HCT116 (cell line): ENCODE measurements around the gene SDCCAG8. TPM values are rescaled to one million over a fixed set of nuclear protein-coding genes. Genes with fewer than 3 reads are reported as not detected.

Source experiments
- ATAC-seq: fragments of 200-7000 bp; cut with Tn5 transposase; 2 replicates; pipeline ENCODE4 v1.9.1; 2020; ENCODE audit warnings: mild to moderate bottlenecking, moderate library complexity
- BruUV-seq: library from RNA; stranded (reverse); fragments of 400-500 nt; replicated peaks from 2 replicates; lab custom pipeline; 2021; lab: Mats Ljungman, UMichigan
- CTCF ChIA-PET: fragments of 300-600 bp; sonication (Branson Sonifier 250); formaldehyde crosslinking; loops from one replicate; lab custom pipeline; 2021; ENCODE audit warnings: antibody characterized with exemption; lab: Charles Lee
- POLR2A ChIA-PET: fragments of 300-600, 350-600 bp; sonication (Branson Sonifier 250); formaldehyde crosslinking; loops from one replicate; lab custom pipeline; 2021; ENCODE audit warnings: antibody characterized with exemption; lab: Charles Lee
- RAD21 ChIA-PET, 2 experiments: fragments of 300-600 bp; sonication (Branson Sonifier 250); formaldehyde crosslinking; loops; one replicate each; lab custom pipeline; 2023; ENCODE audit warnings: low total read pairs in 2 of 2; ENCODE audit not compliant: uncharacterized antibody in 2 of 2, unreplicated experiment in 2 of 2, low non-redundant PET in 1 of 2; lab: Charles Lee
- DNase-seq: peaks from one replicate; pipeline ENCODE4 v3.0.0-alpha.2; 2010; ENCODE audit warnings: low read depth, low spot score
- H2AFZ ChIP-seq: fragments of 200-600 bp; shearing (Covaris generic), sonication (generic); 2 replicates; pipeline ENCODE4 v1.6.1; 2017; ENCODE audit warnings: low read depth, mixed run types, mixed read lengths, antibody characterized with exemption, low read length; ENCODE audit not compliant: poor library complexity, severe bottlenecking
- H3K27ac ChIP-seq: 2 replicates; pipeline ENCODE4 v1.5.1; 2012; ENCODE audit warnings: low read depth, low read length
- H3K27me3 ChIP-seq: fragments of 200-600 bp; sonication (generic); 2 replicates; pipeline ENCODE4 v1.6.1; 2016; ENCODE audit warnings: mixed run types, low read length, mixed read lengths; ENCODE audit not compliant: insufficient read depth
- H3K36me3 ChIP-seq, 2 experiments: fragments of 200-500 bp in 1 of 2; fragments of 200-600 bp in 1 of 2; sonication (Bioruptor generic) in 1 of 2; sonication (generic) in 1 of 2; 2 replicates each; pipeline versions ENCODE4 v1.5.1 to v1.6.1; 2014 to 2016; ENCODE audit warnings: low read length in 2 of 2, inconsistent platforms in 1 of 2, mixed read lengths in 1 of 2, mixed run types in 1 of 2; ENCODE audit not compliant: insufficient read depth in 2 of 2, control insufficient read depth in 1 of 2
- H3K4me1 ChIP-seq, 2 experiments: fragments of 200-600 bp in 1 of 2; sonication (generic) in 1 of 2; 2 replicates each; pipeline versions ENCODE4 v1.5.1 to v1.6.1; 2012 to 2017; ENCODE audit warnings: low read length in 2 of 2, inconsistent platforms in 1 of 2, mild to moderate bottlenecking in 1 of 2, mixed read lengths in 1 of 2, mixed run types in 1 of 2, moderate library complexity in 1 of 2; ENCODE audit not compliant: insufficient read depth in 2 of 2, control insufficient read depth in 1 of 2
- H3K4me2 ChIP-seq: fragments of 200-600 bp; sonication (generic); 2 replicates; pipeline ENCODE4 v1.6.1; 2017; ENCODE audit warnings: mixed run types, low read length, mixed read lengths
- H3K4me3 ChIP-seq, 2 experiments: fragments of 200-600 bp in 1 of 2; sonication (generic) in 1 of 2; replicated peaks in 1 of 2; 2 replicates each; pipeline ENCODE4 v1.5.1; 2011 to 2016; ENCODE audit warnings: low read length in 2 of 2, control low read depth in 1 of 2, low read depth in 1 of 2, mild to moderate bottlenecking in 1 of 2, mixed read lengths in 1 of 2, mixed run types in 1 of 2
- H3K79me2 ChIP-seq: fragments of 200-600 bp; sonication (generic); 2 replicates; pipeline ENCODE4 v1.6.1; 2017; ENCODE audit warnings: mild to moderate bottlenecking, mixed run types, low read length, moderate library complexity, mixed read lengths; ENCODE audit not compliant: insufficient read depth
- H3K9ac ChIP-seq: fragments of 200-600 bp; sonication (generic); 2 replicates; pipeline ENCODE4 v1.6.1; 2016; ENCODE audit warnings: low read length, mixed read lengths
- H3K9me2 ChIP-seq: fragments of 200-600 bp; sonication (generic), shearing (Covaris generic); 2 replicates; pipeline ENCODE4 v1.6.1; 2017; ENCODE audit warnings: mixed run types, mild to moderate bottlenecking, moderate library complexity; ENCODE audit not compliant: insufficient read depth
- H3K9me3 ChIP-seq, 2 experiments: fragments of 200-500 bp in 1 of 2; fragments of 200-600 bp in 1 of 2; sonication (Bioruptor generic) in 1 of 2; sonication (generic) in 1 of 2; 2 replicates each; pipeline ENCODE4 v1.6.1; 2014 to 2017; ENCODE audit warnings: low read length in 2 of 2, mixed read lengths in 2 of 2, inconsistent platforms in 1 of 2, low read depth in 1 of 2, mild to moderate bottlenecking in 1 of 2, mixed run types in 1 of 2, moderate library complexity in 1 of 2; ENCODE audit not compliant: control insufficient read depth in 1 of 2, insufficient read depth in 1 of 2
- H4K20me1 ChIP-seq: fragments of 200-600 bp; sonication (generic), shearing (Covaris generic); 2 replicates; pipeline ENCODE4 v1.6.1; 2017; ENCODE audit warnings: mixed run types, mild to moderate bottlenecking, moderate library complexity; ENCODE audit not compliant: insufficient read depth
- CTCF ChIP-seq, 3 experiments: fragments of 200-600 bp in 1 of 3; sonication (generic) in 1 of 3; IDR thresholded peaks in 2 of 3; conservative IDR thresholded peaks in 1 of 3; 2 replicates each; pipeline ENCODE4 v1.5.1; 2012 to 2017; ENCODE audit warnings: low read depth in 2 of 3, low read length in 2 of 3, antibody characterized with exemption in 1 of 3, borderline replicate concordance in 1 of 3, control low read depth in 1 of 3, mild to moderate bottlenecking in 1 of 3, mixed read lengths in 1 of 3, mixed run types in 1 of 3, moderate library complexity in 1 of 3; ENCODE audit not compliant: insufficient read depth in 1 of 3
- EGR1 ChIP-seq: IDR thresholded peaks from 2 replicates; pipeline ENCODE4 v1.6.1; 2012; ENCODE audit warnings: low read depth
- ELF1 ChIP-seq: IDR thresholded peaks from 2 replicates; pipeline ENCODE4 v1.6.1; 2012; ENCODE audit warnings: low read depth, borderline replicate concordance
- EZH2phosphoT487 ChIP-seq: fragments of 200-600 bp; IDR thresholded peaks from 2 replicates; pipeline ENCODE4 v1.6.1; 2018; ENCODE audit warnings: antibody characterized with exemption, borderline replicate concordance
- TCF7L2 ChIP-seq: IDR thresholded peaks from 2 replicates; pipeline ENCODE4 v1.7.0; 2011; ENCODE audit warnings: borderline replicate concordance, inconsistent platforms; ENCODE audit not compliant: insufficient read depth, insufficient read length; ENCODE audit errors: extremely low read depth
- ZBTB33 ChIP-seq: IDR thresholded peaks from 2 replicates; pipeline ENCODE4 v1.6.1; 2011; ENCODE audit warnings: mild to moderate bottlenecking, low read length, moderate library complexity; ENCODE audit not compliant: insufficient replicate concordance; ENCODE audit errors: extremely low read depth
- ZFX ChIP-seq: fragments of 450-650 bp; IDR thresholded peaks from 2 replicates; pipeline ENCODE4 v1.6.1; 2017
- intact Hi-C: fragments of 100-400 bp; cut with micrococcal nuclease; formaldehyde crosslinking; loops from 2 replicates; pipeline ENCODE4 v1.10.0; 2022
- total RNA-seq: library from RNA; stranded (reverse); gene quantifications from one replicate; pipeline ENCODE4 v1.2.1, GENCODE V29; 2021; ENCODE audit not compliant: unreplicated experiment

SDCCAG8 gene
- total RNA-seq, 1 experiment from 2014 or later = 38.2 TPM

- Histone ChIP-seq H4K20me1 (no peaks in the 10 kb centered on the region), H3K9me2 (no peaks in the 10 kb centered on the region), H3K9ac (no peak overlapping the region), H3K4me3 (no peak overlapping the region), H3K9me3 (no peaks in the 10 kb centered on the region), H3K27me3 (no peaks in the 10 kb centered on the region), H3K4me1 (peaks cover 14 to 21% of the 10 kb centered on the region in 2 experiments), H2AFZ (no peak overlapping the region), H3K79me2 (peaks cover 8% of the 10 kb centered on the region), H3K36me3 (peaks cover 0 to 4% of the 10 kb centered on the region in 2 experiments; a peak in 2 of 4 replicates), H3K27ac (no peak overlapping the region), H3K4me2 (no peak overlapping the region)
- RAD21 ChIA-PET = no interaction called here
- no TSS peak for BruUV-seq
- CTCF ChIA-PET = no interaction called here
- TF ChIP-seq ZBTB33 = no peak
- no peak for TF ChIP-seq EGR1
- TF ChIP-seq ZFX = no peak
- TF ChIP-seq ELF1 = no peak
- no peak for TF ChIP-seq TCF7L2
- TF ChIP-seq CTCF (IDR thresholded peaks at IDR 0.05 in 2 of 3, conservative IDR thresholded peaks at IDR 0.05 in 1 of 3; ENCODE audit: borderline replicate concordance in 1 of 3, insufficient read depth in 1 of 3, low read depth in 2 of 3, low read length in 2 of 3) = no peak
- TF ChIP-seq EZH2phosphoT487 = no peak
- intact Hi-C loops = no loop called here
- no peak for DNase-seq
- no peak for ATAC-seq
- POLR2A ChIA-PET = interaction anchor here (1.6 kb wide), 1 partner anchor 18 kb away, joined by 4 read pairs; the partner anchor contains the start of genes CEP170 and SDCCAG8
These were observed 17.7 kb downstream of the SDCCAG8 start for GRCh38 chr1:243273506-243273905.
